ENCODE data around the gene IL1RAPL2. TPM values are rescaled to one million over a fixed set of nuclear protein-coding genes. Genes with fewer than 3 reads are reported as not detected.
A peak's percentile ranks its signal among the peaks of the same experiment; 100 is the strongest.

IL1RAPL2 gene
- total RNA-seq, 1 donor from 2014 or later, result not detected

DNA sequence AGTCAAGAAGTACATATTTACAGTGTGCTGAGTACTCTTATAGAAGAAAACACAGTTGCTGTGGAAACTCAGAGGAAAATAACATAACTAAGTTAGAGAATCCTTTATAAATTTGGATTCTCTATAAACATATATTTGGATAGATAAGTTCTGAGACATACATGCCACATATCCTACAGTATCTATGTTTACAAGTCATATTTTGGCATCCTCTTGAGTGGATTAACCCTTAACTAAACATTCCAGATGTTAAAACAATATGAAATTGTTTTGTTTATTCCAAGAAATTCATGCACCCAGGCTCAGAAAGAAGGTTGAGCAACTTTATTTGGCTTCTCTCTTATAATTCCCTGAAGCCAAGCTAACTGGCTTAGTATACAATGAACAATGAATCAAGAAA is 387.3 kb downstream of the IL1RAPL2 start:
- no peak for ATAC-seq
- H3K4me1 ChIP-seq, result no peaks in the 10 kb centered on the region
- no peak overlapping the region for H3K27ac ChIP-seq
- no peaks in the 10 kb centered on the region for H3K9me3 ChIP-seq
- no peak for DNase-seq
- TF ChIP-seq, protein P1, sequence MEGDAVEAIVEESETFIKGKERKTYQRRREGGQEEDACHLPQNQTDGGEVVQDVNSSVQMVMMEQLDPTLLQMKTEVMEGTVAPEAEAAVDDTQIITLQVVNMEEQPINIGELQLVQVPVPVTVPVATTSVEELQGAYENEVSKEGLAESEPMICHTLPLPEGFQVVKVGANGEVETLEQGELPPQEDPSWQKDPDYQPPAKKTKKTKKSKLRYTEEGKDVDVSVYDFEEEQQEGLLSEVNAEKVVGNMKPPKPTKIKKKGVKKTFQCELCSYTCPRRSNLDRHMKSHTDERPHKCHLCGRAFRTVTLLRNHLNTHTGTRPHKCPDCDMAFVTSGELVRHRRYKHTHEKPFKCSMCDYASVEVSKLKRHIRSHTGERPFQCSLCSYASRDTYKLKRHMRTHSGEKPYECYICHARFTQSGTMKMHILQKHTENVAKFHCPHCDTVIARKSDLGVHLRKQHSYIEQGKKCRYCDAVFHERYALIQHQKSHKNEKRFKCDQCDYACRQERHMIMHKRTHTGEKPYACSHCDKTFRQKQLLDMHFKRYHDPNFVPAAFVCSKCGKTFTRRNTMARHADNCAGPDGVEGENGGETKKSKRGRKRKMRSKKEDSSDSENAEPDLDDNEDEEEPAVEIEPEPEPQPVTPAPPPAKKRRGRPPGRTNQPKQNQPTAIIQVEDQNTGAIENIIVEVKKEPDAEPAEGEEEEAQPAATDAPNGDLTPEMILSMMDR (IDR thresholded peaks at IDR 0.05), result no peak
- H3K27me3 ChIP-seq, result no peaks in the 10 kb centered on the region
- H3K4me3 ChIP-seq, result no peak overlapping the region
- no peaks in the 10 kb centered on the region for H3K36me3 ChIP-seq
- intact Hi-C loops (cut with DNase I), result no loop called here

- H3K36me3 ChIP-seq, result no peaks in the 10 kb centered on the region
- no peak overlapping the region for H3K27ac ChIP-seq
- no peaks in the 10 kb centered on the region for H3K4me1 ChIP-seq
- H3K9me3 ChIP-seq, result no peaks in the 10 kb centered on the region
- H3K27me3 ChIP-seq, result no peaks in the 10 kb centered on the region
- DNase-seq (no peak), ATAC-seq (peak; percentile 65)
- H3K4me3 ChIP-seq, result no peak overlapping the region
- intact Hi-C loops (cut with DNase I), result no loop called here
- TF ChIP-seq, protein P1 (IDR thresholded peaks at IDR 0.05), result no peak
Observed at GRCh38 chrX:104961926-104962325, 395.9 kb downstream of the IL1RAPL2 start.

GRCh38 chrX:104968241-104968640 is 402.2 kb downstream of the IL1RAPL2 start:
- Histone ChIP-seq H3K27ac (no peak overlapping the region), H3K36me3 (no peaks in the 10 kb centered on the region), H3K27me3 (no peaks in the 10 kb centered on the region), H3K4me1 (no peaks in the 10 kb centered on the region), H3K9me3 (no peaks in the 10 kb centered on the region), H3K4me3 (no peak overlapping the region)
- ATAC-seq (no peak), DNase-seq (no peak)
- TF ChIP-seq, protein P1 (IDR thresholded peaks at IDR 0.05), result no peak
- intact Hi-C loops (cut with DNase I), result no loop called here

DNA sequence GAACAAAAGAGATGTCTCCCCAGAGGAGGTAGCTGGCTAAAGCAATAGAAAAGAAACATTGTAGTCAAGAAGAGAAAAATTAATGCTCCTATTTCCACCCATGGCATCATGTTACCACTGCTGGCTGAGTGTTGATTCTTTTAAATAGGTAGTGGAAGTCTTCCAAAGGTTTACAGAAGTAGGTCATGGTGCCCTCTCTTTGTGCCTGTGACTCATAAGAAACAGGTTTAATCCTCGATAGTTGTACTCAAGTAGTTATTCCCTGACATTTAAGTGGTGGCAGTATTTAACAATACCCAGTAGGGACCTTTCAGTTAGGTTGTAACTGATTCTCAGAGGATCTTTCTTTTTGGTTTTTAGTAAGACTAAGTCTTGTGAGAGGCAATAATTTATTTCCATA is 406.7 kb downstream of the IL1RAPL2 start:
- DNase-seq (no peak), ATAC-seq (peak; percentile 56)
- no peaks in the 10 kb centered on the region for H3K36me3 ChIP-seq
- no peak overlapping the region for H3K27ac ChIP-seq
- intact Hi-C loops (cut with DNase I), result no loop called here
- no peaks in the 10 kb centered on the region for H3K9me3 ChIP-seq
- no peaks in the 10 kb centered on the region for H3K27me3 ChIP-seq
- TF ChIP-seq, protein P1 (IDR thresholded peaks at IDR 0.05), result no peak
- no peak overlapping the region for H3K4me3 ChIP-seq
- no peaks in the 10 kb centered on the region for H3K4me1 ChIP-seq

- DNase-seq (no peak), ATAC-seq (no peak)
- Histone ChIP-seq H3K4me3 (no peak overlapping the region), H3K9me3 (no peaks in the 10 kb centered on the region), H3K36me3 (no peaks in the 10 kb centered on the region), H3K4me1 (no peaks in the 10 kb centered on the region), H3K27ac (no peak overlapping the region), H3K27me3 (no peaks in the 10 kb centered on the region)
- intact Hi-C loops (cut with DNase I), result no loop called here
- TF ChIP-seq, protein P1 (IDR thresholded peaks at IDR 0.05), result no peak
Observed at GRCh38 chrX:104987063-104987462, 421.1 kb downstream of the IL1RAPL2 start.

- Histone ChIP-seq H3K4me3 (no peak overlapping the region), H3K36me3 (no peaks in the 10 kb centered on the region), H3K9me3 (no peaks in the 10 kb centered on the region), H3K4me1 (no peaks in the 10 kb centered on the region), H3K27ac (no peak overlapping the region), H3K27me3 (no peaks in the 10 kb centered on the region)
- ATAC-seq, result no peak
- intact Hi-C loops (cut with DNase I), result no loop called here
- TF ChIP-seq, protein P1 (IDR thresholded peaks at IDR 0.05), result no peak
- DNase-seq, result no peak
Observed at GRCh38 chrX:104988038-104988437, 422.0 kb downstream of the IL1RAPL2 start.
